ENCODE data around the gene ORC6. TPM values are rescaled to one million over a fixed set of nuclear protein-coding genes. Genes with fewer than 3 reads are reported as not detected.
A peak's percentile ranks its signal among the peaks of the same experiment; 100 is the strongest.

The ORC6 gene, protein sequence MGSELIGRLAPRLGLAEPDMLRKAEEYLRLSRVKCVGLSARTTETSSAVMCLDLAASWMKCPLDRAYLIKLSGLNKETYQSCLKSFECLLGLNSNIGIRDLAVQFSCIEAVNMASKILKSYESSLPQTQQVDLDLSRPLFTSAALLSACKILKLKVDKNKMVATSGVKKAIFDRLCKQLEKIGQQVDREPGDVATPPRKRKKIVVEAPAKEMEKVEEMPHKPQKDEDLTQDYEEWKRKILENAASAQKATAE
- total RNA-seq, result 10 to 100 TPM in 1 of 2 donors, 1 to 10 TPM in 1; 6.8 to 28.4 TPM

DNA sequence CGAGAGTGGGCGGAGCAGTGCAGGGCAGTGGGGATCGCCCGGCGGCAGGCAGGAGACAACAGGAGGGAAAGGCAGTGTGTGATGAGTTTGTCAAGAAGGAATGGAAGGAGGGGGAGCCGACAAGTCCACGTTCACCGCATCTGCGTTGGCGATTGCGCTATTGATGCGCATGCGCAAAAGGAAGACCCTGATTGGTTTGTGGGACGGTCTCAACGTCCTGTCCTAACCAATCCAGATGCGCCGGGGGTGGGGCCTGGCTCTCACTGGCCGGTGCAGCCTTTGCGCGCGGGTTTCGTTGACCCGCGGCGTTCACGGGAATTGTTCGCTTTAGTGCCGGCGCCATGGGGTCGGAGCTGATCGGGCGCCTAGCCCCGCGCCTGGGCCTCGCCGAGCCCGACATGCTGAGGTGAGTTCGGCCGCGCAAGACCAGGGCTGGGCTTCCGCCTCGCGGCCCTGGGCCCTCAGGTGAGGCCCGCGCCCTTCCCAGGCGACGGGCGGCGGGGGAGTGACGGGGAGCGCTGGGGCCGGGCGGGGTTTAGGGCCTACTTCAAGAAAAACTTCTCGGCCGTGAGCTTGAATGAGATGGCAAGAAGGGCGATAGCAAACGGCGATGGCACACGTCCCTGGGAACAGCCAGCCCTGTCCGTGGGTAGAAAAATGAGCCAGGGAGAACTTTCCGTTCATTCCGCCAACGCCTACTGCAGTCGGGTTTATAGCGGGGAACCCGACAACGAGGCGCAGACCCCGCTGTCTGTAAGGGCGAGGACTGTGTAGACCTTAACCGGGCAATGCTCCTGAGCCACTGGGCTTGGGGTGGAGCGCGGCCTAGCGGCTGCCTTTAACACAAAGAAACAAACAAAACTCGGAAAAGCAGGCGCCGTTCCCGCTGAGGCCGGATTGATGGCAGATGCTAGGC, at the start of gene ORC6:
TSS of gene ORC6 (plus strand) at position 295 of the 916 bp plus-strand sequence. CDS start at position 342, 47 bp downstream.
- TF ChIP-seq, protein P1, sequence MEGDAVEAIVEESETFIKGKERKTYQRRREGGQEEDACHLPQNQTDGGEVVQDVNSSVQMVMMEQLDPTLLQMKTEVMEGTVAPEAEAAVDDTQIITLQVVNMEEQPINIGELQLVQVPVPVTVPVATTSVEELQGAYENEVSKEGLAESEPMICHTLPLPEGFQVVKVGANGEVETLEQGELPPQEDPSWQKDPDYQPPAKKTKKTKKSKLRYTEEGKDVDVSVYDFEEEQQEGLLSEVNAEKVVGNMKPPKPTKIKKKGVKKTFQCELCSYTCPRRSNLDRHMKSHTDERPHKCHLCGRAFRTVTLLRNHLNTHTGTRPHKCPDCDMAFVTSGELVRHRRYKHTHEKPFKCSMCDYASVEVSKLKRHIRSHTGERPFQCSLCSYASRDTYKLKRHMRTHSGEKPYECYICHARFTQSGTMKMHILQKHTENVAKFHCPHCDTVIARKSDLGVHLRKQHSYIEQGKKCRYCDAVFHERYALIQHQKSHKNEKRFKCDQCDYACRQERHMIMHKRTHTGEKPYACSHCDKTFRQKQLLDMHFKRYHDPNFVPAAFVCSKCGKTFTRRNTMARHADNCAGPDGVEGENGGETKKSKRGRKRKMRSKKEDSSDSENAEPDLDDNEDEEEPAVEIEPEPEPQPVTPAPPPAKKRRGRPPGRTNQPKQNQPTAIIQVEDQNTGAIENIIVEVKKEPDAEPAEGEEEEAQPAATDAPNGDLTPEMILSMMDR (IDR thresholded peaks at IDR 0.05), result peak; percentile 18
- peaks cover 21% of the 10 kb centered on the region for H3K4me1 ChIP-seq
- intact Hi-C loops (cut with DNase I), result loop anchor here (5.0 kb wide), 1 partner anchor 113 kb away; no protein-coding TSS in a partner anchor

DNA sequence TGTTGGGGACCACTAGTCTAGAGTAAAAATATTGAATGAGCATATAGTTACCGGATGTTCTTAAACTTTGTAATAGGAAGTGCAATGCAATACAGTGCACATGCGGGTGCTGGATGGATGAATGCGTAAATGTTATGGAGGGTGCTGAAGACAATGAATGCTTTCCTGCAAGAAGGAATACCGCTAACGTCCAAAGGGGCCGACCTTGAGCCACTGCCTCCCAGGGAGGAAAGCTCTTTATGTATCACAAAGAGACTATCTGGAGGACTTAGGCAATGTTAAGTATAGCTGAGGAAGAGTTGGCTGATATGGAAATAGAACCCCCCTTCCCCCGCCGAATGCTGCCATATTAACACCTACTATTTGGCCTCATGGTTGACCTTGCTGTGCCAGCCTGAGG, 40.8 kb upstream of the ORC6 start:
- Histone ChIP-seq H3K4me1 (no peaks in the 10 kb centered on the region), H3K4me3 (no peak overlapping the region), H3K27me3 (no peaks in the 10 kb centered on the region), H3K27ac (no peak overlapping the region), H3K9me3 (no peaks in the 10 kb centered on the region), H3K9ac (ENCODE audit: low read depth in 2 of 2, low read length in 2 of 2) (no peak overlapping the region), H3K36me3 (no peaks in the 10 kb centered on the region)
- DNase-seq, result no peak
- intact Hi-C loops (cut with DNase I), result no loop called here
- TF ChIP-seq, protein P1 (IDR thresholded peaks at IDR 0.05), result no peak

More for the DNA sequence above, at the start of gene ORC6:
- Histone ChIP-seq H3K27me3 (no peaks in the 10 kb centered on the region), H3K9ac (ENCODE audit: low read depth in 2 of 2, low read length in 2 of 2) (peak within 1 kb of the TSS; percentile 77 to 88), H3K4me3 (peak within 1 kb of the TSS; percentile 94), H3K27ac (peak within 1 kb of the TSS; percentile 93), H3K9me3 (no peaks in the 10 kb centered on the region), H3K36me3 (no peaks in the 10 kb centered on the region)
- DNase-seq, result peak; percentile 98

DNA sequence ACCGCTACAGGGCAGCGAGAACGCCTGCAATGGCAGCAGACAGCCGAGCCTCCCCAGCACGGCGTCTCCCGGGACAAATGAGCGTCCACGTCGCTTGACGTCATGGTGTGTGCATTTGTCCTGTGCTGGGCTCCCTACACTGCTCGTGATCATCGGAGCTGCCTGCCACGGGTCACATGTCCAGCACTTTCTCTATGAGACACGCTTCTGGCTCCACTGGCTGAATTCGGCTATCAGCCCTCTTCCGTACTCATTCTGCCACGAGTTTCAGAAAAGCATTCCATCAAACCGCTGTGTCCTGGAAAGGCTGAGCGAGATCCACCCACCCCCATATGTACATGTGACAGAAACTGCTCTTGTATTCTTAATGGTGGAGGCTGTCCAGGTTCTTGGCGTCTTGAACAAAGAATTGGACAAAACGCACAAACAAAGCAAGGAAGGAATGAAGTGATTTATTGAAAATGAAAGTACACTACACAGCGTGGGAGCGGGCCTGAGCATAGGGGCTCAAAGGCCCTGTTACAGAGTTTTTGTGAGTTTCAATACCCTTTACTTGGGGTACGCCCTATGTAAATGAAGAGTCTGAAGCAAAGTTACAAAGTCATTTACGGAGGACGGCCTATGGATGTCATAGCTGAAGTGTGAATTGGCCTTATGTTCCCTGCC, 39.7 kb upstream of the ORC6 start:
- intact Hi-C loops (cut with DNase I), result no loop called here
- no peak overlapping the region for H3K9ac ChIP-seq (ENCODE audit: low read depth in 2 of 2, low read length in 2 of 2)
- DNase-seq, result peak; percentile 31
- TF ChIP-seq, protein P1 (IDR thresholded peaks at IDR 0.05), result no peak
- peak overlapping the region; percentile 27 for H3K27ac ChIP-seq
- H3K4me3 ChIP-seq, result no peak overlapping the region
- H3K27me3 ChIP-seq, result no peaks in the 10 kb centered on the region
- no peaks in the 10 kb centered on the region for H3K9me3 ChIP-seq
- H3K36me3 ChIP-seq, result no peaks in the 10 kb centered on the region
- H3K4me1 ChIP-seq, result no peaks in the 10 kb centered on the region

DNA sequence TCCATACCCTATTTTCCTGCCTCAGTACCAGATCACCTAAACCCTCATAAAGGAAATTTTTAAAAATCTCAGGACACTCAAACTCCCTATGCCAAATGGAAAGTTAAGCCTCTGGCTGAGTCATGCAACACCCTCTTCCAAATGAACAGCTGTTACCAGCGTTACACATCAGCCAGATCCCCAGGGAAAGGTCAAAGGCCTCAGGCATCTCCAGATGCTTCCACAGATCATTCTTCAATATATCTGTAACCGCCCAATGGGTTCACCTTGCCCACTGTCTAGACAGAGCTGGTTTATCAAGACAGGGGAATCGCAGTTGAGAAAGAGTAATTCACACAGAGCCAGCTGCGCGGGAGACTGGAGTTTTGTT, 39.2 kb upstream of the ORC6 start:
- Histone ChIP-seq H3K4me3 (no peak overlapping the region), H3K27me3 (no peaks in the 10 kb centered on the region), H3K9me3 (no peaks in the 10 kb centered on the region), H3K4me1 (no peaks in the 10 kb centered on the region), H3K36me3 (no peaks in the 10 kb centered on the region), H3K27ac (peak overlapping the region; percentile 27), H3K9ac (ENCODE audit: low read depth in 2 of 2, low read length in 2 of 2) (no peak overlapping the region)
- intact Hi-C loops (cut with DNase I), result no loop called here
- TF ChIP-seq, protein P1 (IDR thresholded peaks at IDR 0.05), result no peak
- DNase-seq, result no peak

DNA sequence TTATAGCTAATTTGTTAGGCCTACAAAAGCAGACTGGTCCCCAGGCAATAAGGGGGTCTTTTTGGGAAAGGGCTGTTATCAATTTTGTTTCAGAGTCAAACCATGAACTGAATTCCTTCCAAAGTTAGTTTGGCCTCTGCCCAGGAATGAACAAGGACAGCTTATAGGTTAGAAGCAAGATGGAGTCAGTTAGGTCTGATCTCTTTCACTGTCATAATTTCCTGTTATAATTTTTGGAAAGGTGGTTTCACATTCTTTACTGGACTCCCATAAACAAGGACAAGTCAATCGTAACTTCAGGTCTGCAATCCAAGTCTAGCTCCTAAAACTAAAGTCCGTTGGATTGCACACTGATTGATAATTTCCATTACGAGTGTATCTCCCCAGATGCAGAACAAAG, 38.2 kb upstream of the ORC6 start:
- H3K27me3 ChIP-seq, result no peaks in the 10 kb centered on the region
- no peak overlapping the region for H3K4me3 ChIP-seq
- intact Hi-C loops (cut with DNase I), result no loop called here
- no peaks in the 10 kb centered on the region for H3K36me3 ChIP-seq
- no peaks in the 10 kb centered on the region for H3K9me3 ChIP-seq
- no peaks in the 10 kb centered on the region for H3K4me1 ChIP-seq
- H3K27ac ChIP-seq, result no peak overlapping the region
- TF ChIP-seq, protein P1 (IDR thresholded peaks at IDR 0.05), result no peak
- DNase-seq, result no peak
- H3K9ac ChIP-seq (ENCODE audit: low read depth in 2 of 2, low read length in 2 of 2), result no peak overlapping the region
